Measurements from ENCODE around the gene BLOC1S4. TPM values are rescaled to one million over a fixed set of nuclear protein-coding genes. Genes with fewer than 3 reads are reported as not detected.
A peak's percentile ranks its signal among the peaks of the same experiment; 100 is the strongest.

The BLOC1S4 gene
- polyA plus RNA-seq, 1 of the 3 experiments (the other 2 are of a cell fraction), result 22.1 TPM

DNA sequence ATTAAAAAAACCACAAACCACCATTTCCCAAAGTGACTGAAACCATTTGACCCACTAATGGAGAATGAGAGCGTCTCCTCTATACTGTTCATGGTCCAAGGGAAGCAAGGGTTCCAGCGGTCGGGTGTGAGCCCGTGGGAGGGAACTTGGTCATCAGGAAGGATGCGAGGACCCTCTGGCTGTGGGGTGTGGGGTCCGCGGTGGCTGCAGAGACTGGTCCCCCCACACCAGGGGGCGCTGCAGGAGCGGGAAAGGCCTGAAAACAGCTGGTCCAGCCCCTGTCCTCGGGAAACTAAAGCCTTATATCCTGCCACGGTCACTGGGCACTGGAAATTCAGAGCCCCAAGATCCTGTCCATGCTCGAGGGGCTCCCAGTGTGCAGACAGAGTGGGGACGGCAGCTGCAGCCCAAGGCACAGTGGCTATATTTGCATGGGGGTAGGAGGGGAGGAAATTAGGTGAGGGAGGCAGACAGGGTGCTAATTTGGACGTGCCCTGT is 4.3 kb downstream of the BLOC1S4 start:
- no peak overlapping the region for H3K4me2 ChIP-seq
- CTCF ChIA-PET, result interaction anchor here (0.6 to 10.2 kb wide), 51 partner anchors 9 to 474 kb away, joined by 3 to 204 read pairs (median 5); partner anchors contain the start of genes GRPEL1, MRFAP1L1, TADA2B and TBC1D14
- H3K9me2 ChIP-seq, result no peaks in the 10 kb centered on the region
- peaks cover 25% of the 10 kb centered on the region for H3K79me2 ChIP-seq (ENCODE audit: insufficient read depth)
- no peaks in the 10 kb centered on the region for H3K36me3 ChIP-seq (replicated peaks in 1 of 2; ENCODE audit: control insufficient read depth in 1 of 2, insufficient read depth in 2 of 2, low read length in 1 of 2)
- peaks cover 0 to 6% of the 10 kb centered on the region in 2 experiments; a peak in 2 of 4 replicates for H3K4me1 ChIP-seq (ENCODE audit: control insufficient read depth in 1 of 2, insufficient read depth in 2 of 2, low read depth in 1 of 2, low read length in 1 of 2)
- POLR2A ChIA-PET, result interaction anchor here (0.7 kb wide), 1 partner anchor 348 kb away, joined by 3 read pairs; the partner anchor contains the start of gene GRPEL1
- TF ChIP-seq RAD21 (IDR thresholded peaks at IDR 0.05; ENCODE audit: low read length), result peak; percentile 96
- TF ChIP-seq POLR2AphosphoS5 (IDR thresholded peaks at IDR 0.05; ENCODE audit: low read depth, low read length), result no peak
- TF ChIP-seq GABPA (IDR thresholded peaks at IDR 0.05; ENCODE audit: low read depth), result no peak
- peak; percentile 93 for TF ChIP-seq SMC3 (IDR thresholded peaks at IDR 0.05; ENCODE audit: low read depth, low read length)
- TF ChIP-seq FOSL2 (IDR thresholded peaks at IDR 0.05; ENCODE audit: borderline replicate concordance, low read depth), result no peak
- no peak for TF ChIP-seq RCOR1 (IDR thresholded peaks at IDR 0.05; ENCODE audit: low read length)
- TF ChIP-seq, protein P1, sequence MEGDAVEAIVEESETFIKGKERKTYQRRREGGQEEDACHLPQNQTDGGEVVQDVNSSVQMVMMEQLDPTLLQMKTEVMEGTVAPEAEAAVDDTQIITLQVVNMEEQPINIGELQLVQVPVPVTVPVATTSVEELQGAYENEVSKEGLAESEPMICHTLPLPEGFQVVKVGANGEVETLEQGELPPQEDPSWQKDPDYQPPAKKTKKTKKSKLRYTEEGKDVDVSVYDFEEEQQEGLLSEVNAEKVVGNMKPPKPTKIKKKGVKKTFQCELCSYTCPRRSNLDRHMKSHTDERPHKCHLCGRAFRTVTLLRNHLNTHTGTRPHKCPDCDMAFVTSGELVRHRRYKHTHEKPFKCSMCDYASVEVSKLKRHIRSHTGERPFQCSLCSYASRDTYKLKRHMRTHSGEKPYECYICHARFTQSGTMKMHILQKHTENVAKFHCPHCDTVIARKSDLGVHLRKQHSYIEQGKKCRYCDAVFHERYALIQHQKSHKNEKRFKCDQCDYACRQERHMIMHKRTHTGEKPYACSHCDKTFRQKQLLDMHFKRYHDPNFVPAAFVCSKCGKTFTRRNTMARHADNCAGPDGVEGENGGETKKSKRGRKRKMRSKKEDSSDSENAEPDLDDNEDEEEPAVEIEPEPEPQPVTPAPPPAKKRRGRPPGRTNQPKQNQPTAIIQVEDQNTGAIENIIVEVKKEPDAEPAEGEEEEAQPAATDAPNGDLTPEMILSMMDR (IDR thresholded peaks at IDR 0.05), result peak; percentile 97
- TF ChIP-seq, protein P2, sequence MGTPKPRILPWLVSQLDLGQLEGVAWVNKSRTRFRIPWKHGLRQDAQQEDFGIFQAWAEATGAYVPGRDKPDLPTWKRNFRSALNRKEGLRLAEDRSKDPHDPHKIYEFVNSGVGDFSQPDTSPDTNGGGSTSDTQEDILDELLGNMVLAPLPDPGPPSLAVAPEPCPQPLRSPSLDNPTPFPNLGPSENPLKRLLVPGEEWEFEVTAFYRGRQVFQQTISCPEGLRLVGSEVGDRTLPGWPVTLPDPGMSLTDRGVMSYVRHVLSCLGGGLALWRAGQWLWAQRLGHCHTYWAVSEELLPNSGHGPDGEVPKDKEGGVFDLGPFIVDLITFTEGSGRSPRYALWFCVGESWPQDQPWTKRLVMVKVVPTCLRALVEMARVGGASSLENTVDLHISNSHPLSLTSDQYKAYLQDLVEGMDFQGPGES (IDR thresholded peaks at IDR 0.05; ENCODE audit: low read depth, low read length), result no peak
- TF ChIP-seq CHD2 (IDR thresholded peaks at IDR 0.05; ENCODE audit: low read length, partially characterized antibody), result peak; percentile 27
- TF ChIP-seq TEAD4 (IDR thresholded peaks at IDR 0.05; ENCODE audit: borderline replicate concordance, insufficient read depth), result no peak
- H3F3A ChIP-seq (replicated peaks; ENCODE audit: insufficient read depth), result peaks cover 8% of the 10 kb centered on the region
- no peaks in the 10 kb centered on the region for H3K9me3 ChIP-seq
- H3K9ac ChIP-seq, result no peak overlapping the region
- no peak overlapping the region for H2AFZ ChIP-seq (ENCODE audit: low read depth)
- H3K27me3 ChIP-seq (ENCODE audit: insufficient read depth), result no peaks in the 10 kb centered on the region
- no peak overlapping the region for H3K27ac ChIP-seq (ENCODE audit: low read depth in 2 of 2, low read length in 1 of 2)
- WGBS (ENCODE audit: low lambda C conversion rate), result 12% methylated on average over 14 of the region's 14 CpGs
- H3K4me3 ChIP-seq (ENCODE audit: low read depth in 2 of 2, low read length in 1 of 2), result no peak overlapping the region; a peak in 1 of 4 replicates
- DNase-seq, result peak; percentile 97
- H4K20me1 ChIP-seq (ENCODE audit: insufficient read depth), result peaks cover 18% of the 10 kb centered on the region; the same call in 1 of the 2 replicates

DNA sequence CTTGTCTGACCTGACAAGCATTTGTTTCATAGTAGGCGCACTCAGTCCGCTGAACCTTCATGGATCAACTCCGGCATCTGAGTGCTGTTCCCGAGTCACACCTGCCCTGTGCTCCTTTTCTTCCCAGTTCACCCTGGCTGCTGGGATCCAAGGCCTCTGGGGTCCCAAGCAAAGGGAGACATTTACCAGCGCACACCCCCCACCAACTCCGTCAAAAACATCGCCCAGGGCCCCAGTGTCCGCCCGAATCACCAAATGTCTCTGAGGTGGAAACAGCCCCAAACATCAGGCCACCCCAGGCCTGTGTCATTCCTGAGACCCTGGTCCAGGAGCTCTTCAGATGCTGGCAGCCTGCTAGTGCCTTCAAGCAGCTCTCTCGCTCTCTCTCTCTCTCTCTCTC is 5.1 kb downstream of the BLOC1S4 start:
- ChIA-PET CTCF (interaction anchor here (0.7 to 10.2 kb wide), 8 partner anchors 9 to 349 kb away, joined by 6 to 204 read pairs (median 17); no protein-coding TSS in a partner anchor), POLR2A (no interaction called here)
- Histone ChIP-seq H3K9ac (no peak overlapping the region), H3K4me3 (ENCODE audit: low read depth in 2 of 2, low read length in 1 of 2) (no peak overlapping the region), H3K9me2 (no peaks in the 10 kb centered on the region), H3K9me3 (no peaks in the 10 kb centered on the region), H3F3A (replicated peaks; ENCODE audit: insufficient read depth) (peaks cover 14% of the 10 kb centered on the region), H3K4me1 (ENCODE audit: control insufficient read depth in 1 of 2, insufficient read depth in 2 of 2, low read depth in 1 of 2, low read length in 1 of 2) (peaks cover 0 to 6% of the 10 kb centered on the region in 2 experiments; a peak in 2 of 4 replicates), H3K36me3 (replicated peaks in 1 of 2; ENCODE audit: control insufficient read depth in 1 of 2, insufficient read depth in 2 of 2, low read length in 1 of 2) (no peaks in the 10 kb centered on the region), H3K79me2 (ENCODE audit: insufficient read depth) (peaks cover 25% of the 10 kb centered on the region), H3K27me3 (ENCODE audit: insufficient read depth) (no peaks in the 10 kb centered on the region), H3K27ac (ENCODE audit: low read depth in 2 of 2, low read length in 1 of 2) (no peak overlapping the region), H3K4me2 (no peak overlapping the region), H4K20me1 (ENCODE audit: insufficient read depth) (peaks cover 18% of the 10 kb centered on the region; the same call in 1 of the 2 replicates), H2AFZ (ENCODE audit: low read depth) (no peak overlapping the region)
- TF ChIP-seq GATA2 (CRISPR knock-in tag; IDR thresholded peaks at IDR 0.05) (no peak), EP300 (IDR thresholded peaks at IDR 0.05; ENCODE audit: borderline replicate concordance in 1 of 2, low read depth in 1 of 2, low read length in 1 of 2) (no peak), RAD21 (IDR thresholded peaks at IDR 0.05; ENCODE audit: low read length) (no peak), MXI1 (IDR thresholded peaks at IDR 0.05; ENCODE audit: low read depth, low read length) (no peak), FOSL2 (IDR thresholded peaks at IDR 0.05; ENCODE audit: borderline replicate concordance, low read depth) (no peak), JUND (IDR thresholded peaks at IDR 0.05) (no peak)
- TF ChIP-seq, protein P3, sequence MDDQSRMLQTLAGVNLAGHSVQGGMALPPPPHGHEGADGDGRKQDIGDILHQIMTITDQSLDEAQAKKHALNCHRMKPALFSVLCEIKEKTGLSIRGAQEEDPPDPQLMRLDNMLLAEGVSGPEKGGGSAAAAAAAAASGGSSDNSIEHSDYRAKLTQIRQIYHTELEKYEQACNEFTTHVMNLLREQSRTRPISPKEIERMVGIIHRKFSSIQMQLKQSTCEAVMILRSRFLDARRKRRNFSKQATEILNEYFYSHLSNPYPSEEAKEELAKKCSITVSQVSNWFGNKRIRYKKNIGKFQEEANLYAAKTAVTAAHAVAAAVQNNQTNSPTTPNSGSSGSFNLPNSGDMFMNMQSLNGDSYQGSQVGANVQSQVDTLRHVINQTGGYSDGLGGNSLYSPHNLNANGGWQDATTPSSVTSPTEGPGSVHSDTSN (IDR thresholded peaks at IDR 0.05), result no peak
- TF ChIP-seq, protein P4, sequence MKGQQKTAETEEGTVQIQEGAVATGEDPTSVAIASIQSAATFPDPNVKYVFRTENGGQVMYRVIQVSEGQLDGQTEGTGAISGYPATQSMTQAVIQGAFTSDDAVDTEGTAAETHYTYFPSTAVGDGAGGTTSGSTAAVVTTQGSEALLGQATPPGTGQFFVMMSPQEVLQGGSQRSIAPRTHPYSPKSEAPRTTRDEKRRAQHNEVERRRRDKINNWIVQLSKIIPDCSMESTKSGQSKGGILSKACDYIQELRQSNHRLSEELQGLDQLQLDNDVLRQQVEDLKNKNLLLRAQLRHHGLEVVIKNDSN (IDR thresholded peaks at IDR 0.05; ENCODE audit: borderline replicate concordance, low read depth), result no peak
- TF ChIP-seq, protein P1 (IDR thresholded peaks at IDR 0.05), result no peak
- DNase-seq, result no peak
- WGBS (ENCODE audit: low lambda C conversion rate), result 95% methylated on average over 10 of the region's 10 CpGs
